ENCODE results near the gene BAHCC1. TPM values are rescaled to one million over a fixed set of nuclear protein-coding genes. Genes with fewer than 3 reads are reported as not detected.

Gene BAHCC1
- total and polyA plus RNA-seq, 2 of the 4 experiments (the other 2 are of a cell fraction): 0.36 to 7.8 TPM

GRCh38 chr17:81371910-81372760 is 23.1 kb upstream of the BAHCC1 start (continued):
- TF ChIP-seq MXI1 (IDR thresholded peaks at IDR 0.05; ENCODE audit: borderline replicate concordance, low read depth, low read length) (no peak), CHD1 (IDR thresholded peaks at IDR 0.05; ENCODE audit: low read depth, low read length) (no peak)

GRCh38 chr17:81373536-81374160 is 21.6 kb upstream of the BAHCC1 start:
- H3K14ac ChIP-seq (replicated peaks; ENCODE audit: low read depth, low read length): no peak overlapping the region
- no peaks in the 10 kb centered on the region for H4K20me1 ChIP-seq (ENCODE audit: insufficient read depth, low read length)
- no peak overlapping the region for H4K91ac ChIP-seq (ENCODE audit: insufficient read depth, low read depth, low read length)
- in situ Hi-C loops (cut with MboI; ENCODE audit: low sequenced_read_pairs) (no loop called here), intact Hi-C loops (cut with micrococcal nuclease) (no loop called here), dilution Hi-C loops (cut with HindIII; ENCODE audit: low sequenced_read_pairs, unreplicated experiment) (no loop called here)
- ATAC-seq (ENCODE audit: low read depth) (no peak), DNase-seq (no peak)
- H3K27ac ChIP-seq (ENCODE audit: insufficient read depth, low read length): no peak overlapping the region
- no peak overlapping the region for H3K56ac ChIP-seq (ENCODE audit: extremely low read depth, insufficient read depth, low read length)
- no peak overlapping the region for H3K4me3 ChIP-seq (ENCODE audit: insufficient read depth, low read depth, low read length)
- H4K5ac ChIP-seq (ENCODE audit: low read depth, low read length): no peak overlapping the region
- peaks cover 1% of the 10 kb centered on the region; the same call in 1 of the 2 replicates for H3K9me3 ChIP-seq (ENCODE audit: control insufficient read depth, insufficient read depth, low read length)
- H3K36me3 ChIP-seq (ENCODE audit: control insufficient read depth, insufficient read depth, low read length): no peaks in the 10 kb centered on the region
- no peak overlapping the region for H3K23ac ChIP-seq (ENCODE audit: low read depth, low read length)
- no peak overlapping the region for H2AFZ ChIP-seq (replicated peaks; ENCODE audit: low read length, poor library complexity)
- no peak overlapping the region for H2AK5ac ChIP-seq (ENCODE audit: low read depth, low read length)
- no peak overlapping the region for H3K18ac ChIP-seq (ENCODE audit: low read depth, low read length)
- H3K4ac ChIP-seq (ENCODE audit: low read depth, low read length): no peak overlapping the region
- H3K9ac ChIP-seq (ENCODE audit: low read depth, low read length): no peak overlapping the region
- no peaks in the 10 kb centered on the region for H3K79me1 ChIP-seq (ENCODE audit: low read depth in 1 of 2, low read length in 2 of 2)
- H3K27me3 ChIP-seq (ENCODE audit: control insufficient read depth, insufficient read depth, low read length): peaks cover 7% of the 10 kb centered on the region; the same call in 1 of the 2 replicates
- no peak overlapping the region for H2AK9ac ChIP-seq (replicated peaks; ENCODE audit: low read depth, low read length, poor library complexity)
- H3K4me1 ChIP-seq (ENCODE audit: control insufficient read depth, insufficient read depth, low read length): no peaks in the 10 kb centered on the region
- no TSS peak for BruUV-seq (replicated peaks)
- POLR2A ChIA-PET (ENCODE audit: unreplicated experiment): no interaction called here
- H2BK120ac ChIP-seq (ENCODE audit: low read depth, low read length): no peak overlapping the region
- H4K8ac ChIP-seq (ENCODE audit: low read depth in 2 of 2, low read length in 2 of 2): no peak overlapping the region
- WGBS, 2 experiments (ENCODE audit: extremely low coverage in 2 of 2, insufficient read length in 1 of 2): 87% methylated on average over 15 of the region's 24 CpGs; no CpG with 5 or more reads in 1 of the 2 experiments
- H3K4me2 ChIP-seq (ENCODE audit: low read depth, low read length): no peak overlapping the region
- H2BK5ac ChIP-seq (ENCODE audit: low read depth, low read length, poor library complexity, severe bottlenecking): no peak overlapping the region
- no peaks in the 10 kb centered on the region for H3K9me1 ChIP-seq (ENCODE audit: insufficient read depth, low read length)
- no peak overlapping the region for H2BK20ac ChIP-seq (ENCODE audit: low read depth, low read length)
- CTCF ChIA-PET: interaction anchor here (0.6 kb wide), 1 partner anchor 18 kb away, joined by 3 read pairs; no protein-coding TSS in a partner anchor
- H2BK15ac ChIP-seq (ENCODE audit: low read depth, low read length): no peak overlapping the region
- no peak for TF ChIP-seq RFX5 (IDR thresholded peaks at IDR 0.05; ENCODE audit: low read depth, low read length)
- no peak for TF ChIP-seq CTCF (conservative IDR thresholded peaks at IDR 0.05; ENCODE audit: low read depth, low read length)
- no peak for TF ChIP-seq BHLHE40 (IDR thresholded peaks at IDR 0.05; ENCODE audit: low read depth, low read length)
- TF ChIP-seq ELK1 (IDR thresholded peaks at IDR 0.05; ENCODE audit: borderline replicate concordance, low read depth, low read length): no peak
- TF ChIP-seq MAFK (IDR thresholded peaks at IDR 0.05; ENCODE audit: low read depth, low read length): no peak
- no peak for TF ChIP-seq SMC3 (IDR thresholded peaks at IDR 0.05; ENCODE audit: low read depth, low read length)
- TF ChIP-seq NFE2L2 (IDR thresholded peaks at IDR 0.05; ENCODE audit: low read depth, low read length): no peak
- no peak for TF ChIP-seq CEBPB (IDR thresholded peaks at IDR 0.05; ENCODE audit: low read depth, low read length)
- no peak for TF ChIP-seq MAZ (IDR thresholded peaks at IDR 0.05; ENCODE audit: borderline replicate concordance, low read depth, low read length)
- no peak for TF ChIP-seq RCOR1 (IDR thresholded peaks at IDR 0.05; ENCODE audit: insufficient replicate concordance, low read length)
- TF ChIP-seq POLR2A (IDR thresholded peaks at IDR 0.05; ENCODE audit: low read depth, low read length): no peak
